EH (cell line): ENCODE measurements around the gene FAM47E.

Source experiments
- DNase-seq: peaks from one replicate; pipeline ENCODE4 v3.0.0-alpha.2; 2015; ENCODE audit warnings: low read depth

The FAM47E gene, protein sequence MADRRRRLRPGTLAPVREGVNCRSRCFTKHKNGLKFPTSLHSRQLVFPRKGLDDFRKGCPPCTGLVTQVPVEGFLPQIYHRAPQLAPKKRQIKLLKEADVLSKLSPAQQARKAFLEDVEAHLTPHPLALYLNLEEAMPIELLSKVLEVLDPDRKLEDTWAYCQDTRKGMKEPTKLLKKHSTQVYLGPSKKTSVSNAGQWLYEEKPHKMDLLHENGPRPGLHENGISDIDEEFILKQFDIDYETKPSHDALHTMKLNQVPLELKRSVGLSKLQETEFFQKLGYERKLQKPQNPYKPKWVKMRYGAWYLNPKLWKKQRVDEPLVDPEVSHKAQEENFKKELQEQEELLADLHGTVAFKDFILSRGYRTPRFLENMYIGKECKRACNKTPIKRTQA

DNA sequence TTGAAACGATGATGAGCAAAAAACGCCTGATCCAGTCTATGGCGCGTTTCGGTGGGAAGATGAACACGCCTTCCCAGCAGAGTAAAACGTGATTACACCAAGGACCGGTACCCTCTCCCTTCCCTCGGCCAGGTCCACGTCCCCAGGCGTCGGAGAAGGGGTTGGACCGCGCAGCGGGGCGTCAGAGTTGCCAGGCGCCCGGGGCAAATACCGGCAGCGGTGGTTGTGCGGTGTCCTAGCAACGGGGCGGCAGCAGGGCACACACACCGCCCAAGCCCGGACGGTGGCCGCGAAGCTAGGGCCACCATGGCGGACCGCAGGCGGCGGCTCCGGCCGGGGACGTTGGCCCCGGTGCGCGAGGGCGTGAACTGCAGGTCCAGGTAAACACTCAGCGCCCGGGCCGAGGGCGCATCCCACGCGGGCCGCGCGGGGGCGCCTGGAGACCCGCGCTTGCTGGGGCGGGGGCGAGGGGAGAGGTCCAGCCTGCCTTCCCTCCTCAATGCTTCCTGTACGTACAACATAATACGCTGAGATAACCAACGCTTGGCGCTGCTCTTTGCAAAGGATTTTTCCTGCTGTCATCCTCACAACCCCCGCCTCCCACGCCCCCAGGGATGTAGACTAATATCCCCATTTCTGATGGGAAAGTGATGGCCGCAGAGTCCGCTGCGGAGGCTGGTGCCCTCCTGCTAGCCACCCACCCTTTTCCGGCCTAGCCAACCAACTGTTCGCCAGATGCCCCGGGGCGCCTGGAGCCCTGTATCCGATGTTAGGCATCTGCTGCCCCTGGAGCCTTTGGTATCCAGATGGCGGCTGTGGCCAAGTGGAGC, at the start of gene FAM47E:
FAM47E (plus strand) TSS at position 281 of the 830 bp plus-strand sequence; CDS start at position 307, 26 bp downstream.
- DNase-seq: peak; percentile 67

DNA sequence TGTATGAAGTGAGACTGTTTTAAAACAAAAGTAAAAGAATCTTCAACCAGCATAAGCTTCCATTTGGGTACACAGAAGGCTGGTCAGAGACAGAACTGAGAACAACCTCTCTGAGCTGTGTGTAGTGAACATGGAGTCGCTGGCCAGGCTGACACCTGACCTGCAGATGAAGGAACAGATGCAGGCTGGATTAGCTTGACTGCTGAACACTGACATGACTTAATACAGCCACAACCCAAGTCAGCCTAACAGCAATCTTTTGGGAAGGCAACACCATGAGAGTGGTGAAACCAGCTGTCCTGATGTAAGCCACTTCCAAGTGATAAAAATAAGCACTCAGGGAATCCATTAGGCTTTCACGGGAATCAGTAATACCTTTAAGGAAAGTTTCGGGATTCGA, 48.0 kb upstream of the FAM47E start:
- DNase-seq: no peak

DNA sequence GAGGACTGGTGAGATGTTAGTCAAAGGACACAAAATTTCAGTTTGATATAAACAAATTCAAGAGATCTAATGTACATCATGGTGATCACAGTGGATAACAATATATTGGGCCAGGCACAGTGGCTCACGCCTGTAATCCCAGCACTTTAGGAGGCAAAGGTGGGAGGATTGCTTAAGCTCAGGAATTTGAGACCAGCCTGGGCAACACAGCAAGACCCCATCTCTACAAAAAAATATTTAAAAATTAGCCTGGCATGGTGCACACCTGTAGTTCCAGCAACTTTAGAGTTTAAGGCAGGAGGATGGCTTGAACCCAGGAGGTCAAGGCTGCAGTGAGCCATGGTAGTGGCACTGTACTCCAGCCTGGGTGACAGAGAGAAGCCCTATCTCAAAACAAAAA, 46.6 kb upstream of the FAM47E start:
- no peak for DNase-seq

- DNase-seq: no peak
These were observed 46.0 kb upstream of the FAM47E start for GRCh38 chr4:76205476-76205875.

- DNase-seq: peak; percentile 27
These were observed 45.1 kb upstream of the FAM47E start for GRCh38 chr4:76206222-76206942.

GRCh38 chr4:76207549-76207948, 44.0 kb upstream of the FAM47E start:
- DNase-seq: no peak

- DNase-seq: peak; percentile 94
These were observed 43.3 kb upstream of the FAM47E start for GRCh38 chr4:76208005-76208765.

- DNase-seq: no peak
These were observed 41.6 kb upstream of the FAM47E start for GRCh38 chr4:76209881-76210280.

DNA sequence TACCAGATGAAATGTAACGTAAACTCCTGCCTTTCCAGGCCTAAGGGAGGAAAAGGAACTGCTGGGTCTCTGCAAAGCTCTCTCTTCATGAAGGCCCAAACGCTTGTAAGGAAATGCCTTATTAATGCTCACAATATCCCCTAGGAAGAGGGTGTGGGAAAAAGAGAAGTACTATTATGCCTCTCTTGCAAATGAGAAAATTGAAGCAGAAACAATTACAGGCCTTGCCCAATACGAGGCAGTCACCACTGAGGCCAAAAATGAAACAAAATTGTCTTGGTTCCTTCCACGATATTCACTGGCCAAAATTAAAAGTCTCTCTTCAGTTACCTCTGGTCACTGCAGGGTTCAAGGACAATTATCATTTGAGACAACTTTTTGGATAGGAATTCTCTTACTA, 41.1 kb upstream of the FAM47E start:
- DNase-seq: no peak

GRCh38 chr4:76211769-76212708, 39.5 kb upstream of the FAM47E start:
- DNase-seq: no peak

DNA sequence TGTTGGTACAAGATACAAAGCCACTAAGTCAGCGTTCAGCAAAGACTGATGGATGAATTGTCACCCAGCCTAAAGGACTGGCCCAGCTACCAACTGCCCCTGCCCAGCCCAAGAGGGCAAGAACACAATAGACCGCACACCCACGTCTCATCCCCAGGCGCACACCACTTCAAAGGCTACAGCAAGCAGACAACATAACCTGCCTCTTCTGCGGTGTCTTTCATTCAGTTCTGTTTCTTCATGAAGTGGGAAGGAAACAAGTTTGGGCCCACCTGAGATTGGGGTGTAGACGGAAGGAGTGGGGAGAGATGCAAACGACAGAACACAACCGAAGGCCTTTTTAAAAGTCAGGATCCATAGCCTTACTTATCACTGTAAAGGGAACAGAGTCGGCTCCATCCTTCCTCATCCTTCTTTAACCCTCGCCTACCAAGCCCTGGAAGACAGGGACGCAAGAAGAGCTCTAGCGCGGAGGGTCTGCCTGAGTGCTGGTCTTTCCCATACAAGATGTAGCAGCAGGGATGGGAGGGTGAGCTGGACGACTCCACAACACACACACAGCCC, 38.6 kb upstream of the FAM47E start:
- peak; percentile 22 for DNase-seq

GRCh38 chr4:76213415-76214176, 37.9 kb upstream of the FAM47E start, which contains the start of gene SCARB2:
SCARB2 (minus strand) TSS chr4:76213824; CDS start chr4:76213543, 281 bp downstream.
- peak; percentile 90 for DNase-seq

GRCh38 chr4:76214177-76214675, 37.3 kb upstream of the FAM47E start:
- no peak for DNase-seq

GRCh38 chr4:76215077-76215476, 36.4 kb upstream of the FAM47E start:
- DNase-seq: no peak

- no peak for DNase-seq
These were observed 35.0 kb upstream of the FAM47E start for GRCh38 chr4:76216524-76216923.

GRCh38 chr4:76216975-76217814, 34.3 kb upstream of the FAM47E start:
- no peak for DNase-seq

DNA sequence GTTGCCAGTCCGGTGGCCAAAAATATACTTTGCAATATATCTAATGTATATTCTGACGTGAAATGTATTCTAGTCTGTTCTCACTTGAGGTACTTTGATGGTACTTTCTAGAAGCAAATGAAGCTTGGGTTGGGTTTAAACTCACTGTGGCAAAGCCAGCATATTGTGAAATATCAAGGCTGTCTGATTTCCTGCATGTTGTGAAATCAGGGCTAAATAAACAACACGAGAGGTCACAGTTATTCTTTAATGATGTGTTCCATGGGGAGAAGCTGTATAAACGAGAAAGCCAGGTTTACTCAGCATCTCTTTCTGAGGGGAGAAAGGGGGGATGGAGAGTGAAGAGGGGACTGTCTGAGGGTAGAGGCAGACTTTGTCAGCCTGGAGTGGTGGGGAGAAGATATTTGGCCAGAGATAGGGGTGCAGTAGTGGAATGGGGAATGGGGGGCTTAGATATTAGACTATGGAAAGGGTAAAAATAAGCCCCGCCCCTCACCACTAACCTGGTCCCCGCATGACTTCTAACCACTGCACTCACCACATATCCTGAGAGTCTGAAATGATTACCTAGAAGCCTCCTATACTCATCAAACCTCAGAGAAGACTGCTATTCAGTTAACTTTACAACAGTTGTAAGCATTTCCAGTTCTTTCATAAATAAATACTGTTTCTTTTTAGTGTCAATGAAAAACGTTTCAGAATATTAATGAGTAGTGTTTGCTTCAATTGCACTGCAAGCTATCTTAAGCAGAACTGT, 32.0 kb upstream of the FAM47E start:
- DNase-seq: peak; percentile 71
